ENCODE measurements around the gene SLC12A3.

Gene SLC12A3

DNA sequence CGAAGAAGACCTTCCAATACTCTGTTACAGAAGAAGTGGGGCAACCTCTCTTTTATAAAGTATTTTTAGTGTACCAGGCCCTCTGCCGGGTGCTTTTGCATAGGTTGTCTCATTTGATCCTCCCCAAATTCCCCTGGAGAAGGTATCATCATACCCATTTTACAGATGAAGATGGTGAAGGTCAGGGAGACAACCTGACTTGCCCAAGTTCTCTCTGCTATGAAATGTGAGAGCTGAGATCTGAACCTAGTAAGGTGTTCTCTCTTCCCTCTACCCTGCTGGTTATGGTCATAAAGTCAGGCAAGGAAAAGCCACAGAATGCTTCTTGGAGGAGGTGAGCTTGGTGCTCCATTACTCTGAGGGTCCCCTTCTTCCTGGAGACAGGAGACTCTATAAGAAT lies 38.9 kb downstream of the SLC12A3 start:
- in situ Hi-C loops (cut with MboI; ENCODE audit: low pct_unique_long_range_greater_than_20kb, low sequenced_read_pairs, unreplicated experiment): no loop called here
- TF ChIP-seq, protein P1, sequence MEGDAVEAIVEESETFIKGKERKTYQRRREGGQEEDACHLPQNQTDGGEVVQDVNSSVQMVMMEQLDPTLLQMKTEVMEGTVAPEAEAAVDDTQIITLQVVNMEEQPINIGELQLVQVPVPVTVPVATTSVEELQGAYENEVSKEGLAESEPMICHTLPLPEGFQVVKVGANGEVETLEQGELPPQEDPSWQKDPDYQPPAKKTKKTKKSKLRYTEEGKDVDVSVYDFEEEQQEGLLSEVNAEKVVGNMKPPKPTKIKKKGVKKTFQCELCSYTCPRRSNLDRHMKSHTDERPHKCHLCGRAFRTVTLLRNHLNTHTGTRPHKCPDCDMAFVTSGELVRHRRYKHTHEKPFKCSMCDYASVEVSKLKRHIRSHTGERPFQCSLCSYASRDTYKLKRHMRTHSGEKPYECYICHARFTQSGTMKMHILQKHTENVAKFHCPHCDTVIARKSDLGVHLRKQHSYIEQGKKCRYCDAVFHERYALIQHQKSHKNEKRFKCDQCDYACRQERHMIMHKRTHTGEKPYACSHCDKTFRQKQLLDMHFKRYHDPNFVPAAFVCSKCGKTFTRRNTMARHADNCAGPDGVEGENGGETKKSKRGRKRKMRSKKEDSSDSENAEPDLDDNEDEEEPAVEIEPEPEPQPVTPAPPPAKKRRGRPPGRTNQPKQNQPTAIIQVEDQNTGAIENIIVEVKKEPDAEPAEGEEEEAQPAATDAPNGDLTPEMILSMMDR (IDR thresholded peaks at IDR 0.05; ENCODE audit: extremely low read depth, insufficient read depth, missing control alignments): no peak
- DNase-seq (ENCODE audit: low spot score): no peak

DNA sequence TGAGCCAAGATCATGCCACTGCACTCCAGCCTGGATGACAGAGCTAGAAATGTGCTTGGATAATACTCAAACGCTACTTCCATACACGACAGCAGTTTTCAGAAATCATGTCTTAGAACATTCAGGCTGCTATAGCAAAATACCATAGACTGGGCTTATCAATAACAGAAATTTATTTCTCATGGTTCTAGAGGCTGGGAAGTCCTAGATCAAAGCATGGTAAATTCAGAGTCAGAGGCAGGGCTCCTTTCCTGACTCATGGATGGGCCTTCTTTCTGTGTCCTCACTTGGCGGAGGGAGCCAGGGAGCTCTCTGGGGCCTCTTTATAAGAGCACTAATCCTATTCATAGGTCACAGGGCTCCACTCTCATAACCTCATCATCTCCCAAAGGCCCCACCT lies 42.4 kb downstream of the SLC12A3 start:
- TF ChIP-seq, protein P1 (IDR thresholded peaks at IDR 0.05; ENCODE audit: extremely low read depth, insufficient read depth, missing control alignments): no peak
- in situ Hi-C loops (cut with MboI; ENCODE audit: low pct_unique_long_range_greater_than_20kb, low sequenced_read_pairs, unreplicated experiment): no loop called here
- DNase-seq (ENCODE audit: low spot score): no peak

DNA sequence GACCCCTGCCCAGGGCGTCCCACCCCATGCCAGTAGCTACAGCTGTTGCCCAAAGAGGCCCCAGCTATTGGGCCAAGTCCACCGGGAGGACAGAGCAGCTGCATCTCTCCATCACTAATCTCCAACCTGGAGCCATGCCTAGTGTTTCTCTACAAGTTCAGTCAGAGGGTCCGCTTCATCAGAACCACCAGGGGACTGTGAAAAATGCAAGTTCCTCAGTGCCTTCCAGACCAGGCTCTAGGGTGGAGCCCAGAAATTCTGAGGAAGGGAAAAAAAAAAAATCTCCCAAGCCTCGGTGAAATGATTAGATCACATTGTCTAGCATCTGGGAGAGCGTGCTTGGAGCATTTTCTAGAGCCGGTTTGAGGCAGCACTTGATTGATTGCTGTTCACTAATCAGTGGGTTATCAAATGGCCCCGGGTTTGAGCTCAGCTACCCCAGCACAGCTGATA lies 44.5 kb downstream of the SLC12A3 start:
- TF ChIP-seq, protein P1 (IDR thresholded peaks at IDR 0.05; ENCODE audit: extremely low read depth, insufficient read depth, missing control alignments): no peak
- no peak for DNase-seq (ENCODE audit: low spot score)
- in situ Hi-C loops (cut with MboI; ENCODE audit: low pct_unique_long_range_greater_than_20kb, low sequenced_read_pairs, unreplicated experiment): no loop called here

DNA sequence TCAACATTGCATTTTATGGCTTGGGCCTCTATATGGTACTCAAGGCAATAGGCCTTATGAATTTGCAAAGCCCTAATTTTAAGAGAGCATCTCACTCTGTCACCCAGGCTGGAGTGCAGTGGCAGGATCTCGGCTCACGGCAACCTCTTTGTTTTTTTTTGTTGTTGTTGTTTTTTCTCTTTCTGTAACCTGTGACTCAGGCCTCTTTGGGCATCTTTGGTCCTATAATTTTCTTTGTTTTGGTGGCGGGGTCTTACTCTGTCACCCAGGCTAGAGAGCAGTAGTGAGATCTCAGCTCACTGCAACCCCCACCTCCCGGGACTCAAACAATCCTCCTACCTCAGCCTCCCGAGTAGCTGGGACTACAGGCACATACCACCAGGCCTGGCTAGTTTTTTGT lies 45.1 kb downstream of the SLC12A3 start:
- TF ChIP-seq, protein P1 (IDR thresholded peaks at IDR 0.05; ENCODE audit: extremely low read depth, insufficient read depth, missing control alignments): no peak
- no peak for DNase-seq (ENCODE audit: low spot score)
- in situ Hi-C loops (cut with MboI; ENCODE audit: low pct_unique_long_range_greater_than_20kb, low sequenced_read_pairs, unreplicated experiment): no loop called here

DNA sequence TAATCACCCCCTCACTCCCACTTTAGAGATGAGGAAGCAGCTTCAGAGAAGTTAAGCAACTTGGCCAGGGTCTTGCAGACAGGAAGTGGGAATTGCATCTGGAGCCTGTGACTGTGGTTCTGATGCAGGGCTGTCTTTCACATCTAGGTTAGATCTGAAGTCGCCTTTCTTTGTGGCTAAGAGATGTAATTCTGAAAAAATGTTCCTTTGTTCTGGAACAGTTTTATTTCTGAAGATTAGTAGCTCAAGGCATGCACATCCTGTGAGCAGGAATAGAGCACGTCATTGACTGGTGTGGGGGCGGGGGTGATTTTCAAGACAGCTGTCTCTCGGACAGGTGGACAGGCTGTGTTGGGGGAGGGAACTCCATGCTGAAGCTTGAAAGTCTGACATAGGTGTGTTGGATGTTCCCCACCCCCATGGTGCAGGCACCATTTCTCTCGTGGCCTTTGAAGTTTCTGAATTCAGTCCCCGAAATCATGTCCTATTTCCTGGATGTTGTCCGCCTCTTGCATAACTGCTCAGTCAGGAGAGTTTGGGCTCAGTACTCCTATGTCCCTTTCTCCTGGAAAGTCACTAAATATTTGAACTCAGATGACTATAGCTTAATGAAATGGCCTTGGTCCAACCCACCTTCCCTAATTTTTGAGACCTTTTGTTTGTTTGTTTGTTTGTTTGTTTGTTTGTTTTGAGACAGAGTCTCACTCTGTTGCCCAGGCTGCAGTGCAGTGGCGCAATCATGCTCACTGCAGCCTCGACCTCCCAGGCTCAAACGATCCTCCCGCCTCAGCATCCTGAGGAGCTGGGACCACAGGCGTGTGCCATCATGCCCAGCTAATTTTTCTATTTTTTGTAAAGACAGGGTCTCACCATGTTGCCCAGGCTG lies 45.9 kb downstream of the SLC12A3 start:
- TF ChIP-seq, protein P1 (IDR thresholded peaks at IDR 0.05; ENCODE audit: extremely low read depth, insufficient read depth, missing control alignments): no peak
- no peak for DNase-seq (ENCODE audit: low spot score)
- in situ Hi-C loops (cut with MboI; ENCODE audit: low pct_unique_long_range_greater_than_20kb, low sequenced_read_pairs, unreplicated experiment): no loop called here

DNA sequence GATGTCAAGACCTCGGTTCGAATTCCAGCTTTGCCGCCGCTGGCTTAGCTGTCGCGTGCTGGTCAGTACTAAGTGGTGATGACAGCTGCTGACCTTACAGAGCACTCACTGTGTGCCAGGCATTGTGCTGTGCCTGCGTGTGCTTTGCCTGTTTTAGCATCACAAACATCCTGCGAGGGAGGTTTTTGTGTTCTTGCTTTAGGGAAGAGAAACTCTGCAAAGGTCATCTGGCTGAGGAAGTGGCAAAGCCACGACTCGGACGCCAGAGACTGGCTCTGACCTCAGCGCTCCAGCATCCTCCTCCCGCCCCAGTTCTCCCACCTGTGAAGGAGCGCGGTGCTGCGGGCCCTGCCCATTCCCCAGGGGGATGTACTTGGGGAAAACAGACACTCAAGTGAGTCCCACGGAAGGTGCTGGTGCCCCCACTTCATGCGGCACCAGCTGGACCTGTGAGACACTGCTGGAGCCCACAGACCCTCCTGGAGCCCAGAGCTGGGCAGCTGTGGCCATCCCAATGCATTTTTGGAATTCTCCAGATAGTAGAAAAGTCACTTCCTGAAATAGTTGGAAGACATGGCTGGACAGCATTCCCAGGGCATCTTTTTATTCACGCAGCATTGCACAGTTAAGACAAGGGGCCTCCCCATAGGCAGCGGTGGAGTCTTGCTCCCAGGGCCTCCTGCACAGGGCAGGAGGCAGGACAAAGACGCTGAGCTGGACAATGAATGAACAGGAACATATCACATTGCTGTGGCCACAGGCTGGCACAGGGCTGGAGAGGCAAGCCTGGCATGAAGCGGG lies 47.0 kb downstream of the SLC12A3 start:
- peak; percentile 69 for DNase-seq (ENCODE audit: low spot score)
- TF ChIP-seq, protein P1 (IDR thresholded peaks at IDR 0.05; ENCODE audit: extremely low read depth, insufficient read depth, missing control alignments): no peak
- in situ Hi-C loops (cut with MboI; ENCODE audit: low pct_unique_long_range_greater_than_20kb, low sequenced_read_pairs, unreplicated experiment): no loop called here

Measured in GM13977 (cell line).